NCI-H526 (cell line): ENCODE data around the gene C9orf40.

Experiments
- DNase-seq, 2 experiments: peaks; one replicate each; lab custom pipeline; 2025; lab: John Stamatoyannopoulos, UW

Gene C9orf40

GRCh38 chr9:74940600-74940999, 12.1 kb downstream of the C9orf40 start:
- DNase-seq, result no peak

- no peak for DNase-seq
These were observed 17.7 kb downstream of the C9orf40 start for GRCh38 chr9:74935008-74935407.

GRCh38 chr9:74921737-74922136, 31.0 kb downstream of the C9orf40 start:
- no peak for DNase-seq

- DNase-seq, result no peak
These were observed 31.6 kb downstream of the C9orf40 start for GRCh38 chr9:74920944-74921626.

DNA sequence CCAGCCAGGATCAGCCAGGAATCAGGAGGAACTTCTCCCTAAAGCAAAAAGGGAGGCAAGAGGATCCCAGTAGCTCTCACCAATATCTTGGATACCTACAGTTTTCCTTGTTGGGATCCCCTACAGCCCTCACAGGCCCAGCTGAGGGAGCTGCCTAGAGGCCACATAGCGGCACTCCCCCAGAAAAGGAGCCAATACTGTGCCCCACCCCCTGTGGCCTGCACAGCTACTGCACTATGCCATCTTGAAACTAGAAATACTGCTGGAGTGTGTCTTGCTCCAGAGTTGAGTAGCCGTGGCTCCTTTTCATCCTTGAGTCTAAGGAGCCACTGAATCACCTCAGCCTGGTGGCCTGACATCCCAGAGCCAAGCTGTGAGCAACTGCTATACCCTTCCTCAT, 42.7 kb downstream of the C9orf40 start:
- DNase-seq, result no peak

DNA sequence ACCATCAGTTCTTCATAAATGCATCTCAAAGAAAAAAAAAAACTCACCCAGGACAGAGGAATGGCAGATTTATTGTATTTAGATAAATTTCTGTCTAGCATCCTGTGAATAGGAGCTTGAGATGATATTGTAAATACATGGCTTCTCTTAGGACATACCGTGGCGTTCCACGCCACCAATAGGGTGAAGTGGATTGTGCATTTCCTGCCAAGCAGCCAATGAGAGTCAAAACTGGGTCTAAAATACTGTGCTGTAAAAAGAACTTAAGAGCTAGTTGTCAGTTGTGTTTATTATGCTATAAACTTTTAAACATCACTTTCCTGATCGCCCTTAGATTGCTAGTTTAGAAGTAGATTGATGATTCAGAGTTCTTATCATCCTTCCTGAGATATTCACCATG, 44.0 kb downstream of the C9orf40 start:
- no peak for DNase-seq

DNA sequence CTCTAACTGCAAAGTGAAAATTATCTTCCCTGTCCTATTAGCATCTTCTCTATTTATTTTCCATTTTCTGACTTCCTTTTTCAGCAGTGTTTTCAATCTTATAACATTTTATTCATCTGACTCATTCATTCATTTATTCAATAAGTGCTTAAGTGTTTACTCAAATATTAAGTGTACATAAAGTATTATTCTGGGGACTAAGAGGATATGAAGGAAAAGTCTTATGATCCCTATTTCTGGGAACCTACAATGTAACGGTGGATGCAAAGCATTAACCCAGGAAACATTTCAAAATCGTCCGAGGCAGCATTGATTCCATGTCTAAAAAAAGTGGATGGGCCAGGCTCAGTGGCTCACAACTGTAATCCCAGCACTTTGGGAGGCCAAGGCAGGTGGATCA, 45.6 kb downstream of the C9orf40 start:
- DNase-seq, result no peak

GRCh38 chr9:74901001-74901400, 51.7 kb downstream of the C9orf40 start:
- no peak for DNase-seq
